ENCODE results near the gene PIGZ.

GRCh38 chr3:197011780-197012539 is 43.3 kb upstream of the PIGZ start:
- TF ChIP-seq CTCF (IDR thresholded peaks at IDR 0.05) = no peak
- TF ChIP-seq POLR2A (IDR thresholded peaks at IDR 0.05) = no peak
- TF ChIP-seq EP300 (IDR thresholded peaks at IDR 0.05) = no peak
- no peak for TF ChIP-seq POLR2AphosphoS5 (IDR thresholded peaks at IDR 0.05)
